ENCODE data around the gene GPR32.

GPR32 gene

GRCh38 chr19:50784710-50785109 lies 14.4 kb downstream of the GPR32 start:
- no peak for DNase-seq

- DNase-seq: no peak
Observed at GRCh38 chr19:50785329-50785728, 15.1 kb downstream of the GPR32 start.

GRCh38 chr19:50790396-50790795 lies 20.1 kb downstream of the GPR32 start, which contains the start of gene ACP4:
Gene ACP4, plus strand, starts transcription at chr19:50790415. Its CDS starts 0 bp downstream, at chr19:50790415.
- no peak for DNase-seq

GRCh38 chr19:50790922-50791467 lies 20.7 kb downstream of the GPR32 start:
- DNase-seq: no peak

- no peak for DNase-seq
Observed at GRCh38 chr19:50791594-50792271, 21.5 kb downstream of the GPR32 start.

- DNase-seq: no peak
Observed at GRCh38 chr19:50792272-50793250, 22.3 kb downstream of the GPR32 start.

- DNase-seq: no peak
Observed at GRCh38 chr19:50793558-50794065, 23.3 kb downstream of the GPR32 start.

- DNase-seq: no peak
Observed at GRCh38 chr19:50794074-50794875, 24.0 kb downstream of the GPR32 start.

- no peak for DNase-seq
Observed at GRCh38 chr19:50794876-50795663, 24.8 kb downstream of the GPR32 start.

- no peak for DNase-seq
Observed at GRCh38 chr19:50795664-50796073, 25.4 kb downstream of the GPR32 start.

GRCh38 chr19:50796128-50796633 lies 25.9 kb downstream of the GPR32 start:
- no peak for DNase-seq

- DNase-seq: no peak
Observed at GRCh38 chr19:50796634-50797428, 26.6 kb downstream of the GPR32 start.

- DNase-seq: no peak
Observed at GRCh38 chr19:50797429-50797780, 27.1 kb downstream of the GPR32 start.

GRCh38 chr19:50797781-50798658 lies 27.8 kb downstream of the GPR32 start:
- DNase-seq: no peak

GRCh38 chr19:50798659-50799546 lies 28.6 kb downstream of the GPR32 start:
- no peak for DNase-seq

GRCh38 chr19:50799547-50799851 lies 29.2 kb downstream of the GPR32 start:
- DNase-seq: no peak

- no peak for DNase-seq
Observed at GRCh38 chr19:50801107-50801506, 30.8 kb downstream of the GPR32 start.

GRCh38 chr19:50803633-50804419 lies 33.6 kb downstream of the GPR32 start:
- DNase-seq: no peak
